Measurements from ENCODE around the gene PRKAR2A. TPM values are rescaled to one million over a fixed set of nuclear protein-coding genes. Genes with fewer than 3 reads are reported as not detected.
"Not testable (repeated sequence)": the region's sequence is repeated elsewhere in the genome, so short reads cannot be mapped to it uniquely, and the experiment has no call there.

PRKAR2A gene
- total RNA-seq, 1 donor from 2014 or later: 47.6 TPM

DNA sequence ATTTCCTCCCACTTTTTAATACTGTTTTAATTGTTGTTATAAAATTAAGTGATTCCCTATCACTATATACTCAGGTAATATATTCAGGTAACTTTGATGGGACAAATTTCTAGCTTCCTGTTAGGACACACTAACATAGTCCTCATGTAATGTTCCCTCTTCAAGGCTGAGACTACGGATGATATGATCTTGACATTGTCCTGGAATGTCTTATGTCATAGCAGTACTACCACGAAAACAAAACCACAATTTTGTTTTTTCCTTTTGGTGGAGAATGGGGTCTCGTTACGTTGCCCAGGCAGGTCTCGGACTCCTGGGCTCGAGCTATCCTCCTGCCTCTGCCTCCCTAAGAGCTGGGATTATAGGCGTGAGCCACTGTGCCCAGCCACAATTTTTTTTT, 103.9 kb downstream of the PRKAR2A start:
- Mint-ChIP-seq H3K27ac (ENCODE audit: unreplicated experiment) (no peak overlapping the region), H3K4me1 (peaks cover 27% of the 10 kb centered on the region), H3K9me3 (no peaks in the 10 kb centered on the region), H3K36me3 (ENCODE audit: low read depth) (peaks cover 3% of the 10 kb centered on the region), H3K4me3 (no peak overlapping the region), H3K27me3 (ENCODE audit: low read depth) (no peaks in the 10 kb centered on the region)
- TF ChIP-seq, protein P1, sequence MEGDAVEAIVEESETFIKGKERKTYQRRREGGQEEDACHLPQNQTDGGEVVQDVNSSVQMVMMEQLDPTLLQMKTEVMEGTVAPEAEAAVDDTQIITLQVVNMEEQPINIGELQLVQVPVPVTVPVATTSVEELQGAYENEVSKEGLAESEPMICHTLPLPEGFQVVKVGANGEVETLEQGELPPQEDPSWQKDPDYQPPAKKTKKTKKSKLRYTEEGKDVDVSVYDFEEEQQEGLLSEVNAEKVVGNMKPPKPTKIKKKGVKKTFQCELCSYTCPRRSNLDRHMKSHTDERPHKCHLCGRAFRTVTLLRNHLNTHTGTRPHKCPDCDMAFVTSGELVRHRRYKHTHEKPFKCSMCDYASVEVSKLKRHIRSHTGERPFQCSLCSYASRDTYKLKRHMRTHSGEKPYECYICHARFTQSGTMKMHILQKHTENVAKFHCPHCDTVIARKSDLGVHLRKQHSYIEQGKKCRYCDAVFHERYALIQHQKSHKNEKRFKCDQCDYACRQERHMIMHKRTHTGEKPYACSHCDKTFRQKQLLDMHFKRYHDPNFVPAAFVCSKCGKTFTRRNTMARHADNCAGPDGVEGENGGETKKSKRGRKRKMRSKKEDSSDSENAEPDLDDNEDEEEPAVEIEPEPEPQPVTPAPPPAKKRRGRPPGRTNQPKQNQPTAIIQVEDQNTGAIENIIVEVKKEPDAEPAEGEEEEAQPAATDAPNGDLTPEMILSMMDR (conservative IDR thresholded peaks at IDR 0.05): no peak
- DNase-seq (ENCODE audit: low read depth, low spot score): no peak

DNA sequence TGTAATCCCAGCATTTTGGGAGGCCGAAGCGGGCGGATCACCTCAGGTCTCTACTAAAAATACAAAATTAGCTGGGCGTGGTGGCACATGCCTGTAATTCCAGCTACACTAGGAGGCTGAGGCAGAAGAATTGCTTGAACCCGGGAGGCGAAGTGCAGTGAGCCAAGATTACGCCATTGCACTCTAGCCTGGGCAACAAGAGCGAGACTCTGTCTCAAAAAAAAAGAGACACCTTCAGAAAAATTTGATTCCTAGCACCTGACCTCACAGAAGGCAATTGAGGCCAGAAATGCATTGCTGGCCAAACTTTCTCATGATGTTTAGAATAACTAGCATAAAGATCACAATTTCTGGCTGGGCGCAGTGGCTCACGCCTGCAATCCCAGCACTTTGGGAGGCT, 106.4 kb downstream of the PRKAR2A start:
- not testable (repeated sequence) for DNase-seq (ENCODE audit: low read depth, low spot score); H3K4me3 Mint-ChIP-seq; H3K27me3 Mint-ChIP-seq (ENCODE audit: low read depth); H3K27ac Mint-ChIP-seq (ENCODE audit: unreplicated experiment); H3K9me3 Mint-ChIP-seq; H3K36me3 Mint-ChIP-seq (ENCODE audit: low read depth)
- H3K4me1 Mint-ChIP-seq: peaks cover 12% of the 10 kb centered on the region

DNA sequence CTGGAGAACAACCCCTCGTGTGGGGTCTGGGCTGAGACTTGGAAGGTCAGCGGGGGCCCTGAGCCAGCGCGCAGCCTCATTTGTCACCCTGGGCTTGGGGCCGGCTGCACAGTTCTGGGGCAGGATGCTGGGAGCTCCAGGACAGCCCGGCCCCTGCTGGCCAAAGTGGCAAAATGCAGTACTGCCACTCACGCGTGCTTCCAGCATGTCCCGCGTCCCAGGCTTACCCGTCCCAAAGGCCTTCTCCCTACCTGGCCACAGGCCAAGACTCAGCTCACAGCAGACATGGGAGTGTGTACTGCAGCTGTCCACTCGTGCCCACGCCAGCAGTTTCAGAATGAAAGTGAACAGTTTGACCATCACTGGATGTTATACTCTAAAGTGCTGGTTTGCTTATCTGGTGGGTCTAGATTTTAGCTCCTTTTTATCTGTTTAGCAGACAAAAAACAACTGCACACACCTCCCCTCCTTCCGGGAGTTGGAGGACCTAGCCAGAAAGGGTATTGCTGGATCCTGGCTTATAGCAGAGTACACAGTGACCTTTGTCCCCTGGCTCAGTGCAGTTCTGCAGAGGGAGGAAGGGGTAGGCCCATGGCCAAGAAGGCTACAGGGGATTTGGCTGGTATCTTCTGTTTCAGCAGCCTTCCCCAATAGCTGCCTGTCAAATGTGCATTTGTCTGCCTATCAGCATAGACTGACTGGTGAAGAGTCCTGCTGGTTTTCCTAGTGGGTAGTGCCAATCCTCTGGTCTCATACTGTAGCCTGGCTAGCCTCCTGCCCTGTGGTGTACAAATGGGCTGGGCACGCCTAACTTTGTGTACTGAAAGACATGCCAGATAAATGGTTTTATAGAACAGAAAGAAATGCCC, 107.5 kb downstream of the PRKAR2A start:
- TF ChIP-seq, protein P1 (conservative IDR thresholded peaks at IDR 0.05): peak; percentile 81
- Mint-ChIP-seq H3K4me3 (no peak overlapping the region), H3K27me3 (ENCODE audit: low read depth) (no peaks in the 10 kb centered on the region), H3K36me3 (ENCODE audit: low read depth) (no peaks in the 10 kb centered on the region), H3K4me1 (peaks cover 21% of the 10 kb centered on the region), H3K27ac (ENCODE audit: unreplicated experiment) (no peak overlapping the region), H3K9me3 (no peaks in the 10 kb centered on the region)
- DNase-seq (ENCODE audit: low read depth, low spot score): peak; percentile 70

DNA sequence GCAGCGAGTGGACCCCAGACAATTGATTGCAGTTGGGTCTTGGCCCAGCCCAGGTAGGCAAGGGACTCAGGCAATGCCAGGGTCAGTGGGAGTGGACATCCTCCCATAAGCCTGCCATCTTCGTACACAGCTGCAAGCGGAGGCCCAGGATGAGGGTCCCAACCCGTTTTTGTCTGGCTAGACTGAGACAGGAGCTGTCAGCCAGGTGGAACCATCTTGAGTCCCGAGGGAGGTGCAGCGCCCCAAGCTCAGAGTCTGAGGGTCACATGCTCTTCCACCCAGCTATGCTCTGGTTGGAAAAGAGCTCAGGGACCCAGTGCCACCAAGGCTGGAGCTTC, 108.1 kb downstream of the PRKAR2A start:
- H3K4me1 Mint-ChIP-seq: peaks cover 24% of the 10 kb centered on the region
- no peaks in the 10 kb centered on the region for H3K36me3 Mint-ChIP-seq (ENCODE audit: low read depth)
- H3K27ac Mint-ChIP-seq (ENCODE audit: unreplicated experiment): no peak overlapping the region
- DNase-seq (ENCODE audit: low read depth, low spot score): no peak
- no peaks in the 10 kb centered on the region for H3K9me3 Mint-ChIP-seq
- TF ChIP-seq, protein P1 (conservative IDR thresholded peaks at IDR 0.05): no peak
- no peak overlapping the region for H3K4me3 Mint-ChIP-seq
- no peaks in the 10 kb centered on the region for H3K27me3 Mint-ChIP-seq (ENCODE audit: low read depth)

DNA sequence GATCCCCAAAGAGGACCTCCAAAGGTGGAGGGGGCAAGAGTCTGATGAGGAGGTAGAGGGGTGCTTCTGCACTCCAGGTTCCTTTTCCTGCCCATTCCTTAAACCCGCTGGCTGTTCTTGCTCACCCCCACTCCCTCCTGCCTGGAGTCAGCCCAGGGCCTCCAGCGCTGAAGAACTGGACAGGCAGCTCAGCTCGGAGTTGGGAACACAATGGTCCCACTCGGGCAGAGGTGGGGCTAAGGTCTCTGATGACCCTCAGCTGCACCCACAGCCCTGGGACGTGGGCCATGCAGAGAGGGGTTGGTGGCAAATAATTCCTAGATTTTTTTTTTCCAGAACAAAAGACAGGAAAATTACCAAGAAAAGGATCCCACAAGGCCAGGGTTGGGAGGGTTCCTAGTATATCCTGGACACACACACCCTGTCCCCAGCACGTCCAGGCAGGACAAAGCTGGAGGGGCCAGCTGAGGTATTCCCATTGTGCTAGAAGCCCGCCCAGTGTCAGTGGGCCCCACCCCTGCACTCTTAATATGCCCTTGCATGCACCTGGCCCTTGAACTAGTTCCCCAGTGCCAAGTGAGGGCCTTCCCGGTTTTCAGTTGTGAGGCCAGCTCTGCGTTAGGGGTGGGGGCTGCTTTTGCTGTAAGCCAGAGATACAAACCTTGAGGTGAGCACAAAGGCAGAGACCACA, 108.6 kb downstream of the PRKAR2A start:
- H3K27ac Mint-ChIP-seq (ENCODE audit: unreplicated experiment): no peak overlapping the region
- no peak overlapping the region for H3K4me3 Mint-ChIP-seq
- no peaks in the 10 kb centered on the region for H3K27me3 Mint-ChIP-seq (ENCODE audit: low read depth)
- TF ChIP-seq, protein P1 (conservative IDR thresholded peaks at IDR 0.05): no peak
- peaks cover 24% of the 10 kb centered on the region for H3K4me1 Mint-ChIP-seq
- DNase-seq (ENCODE audit: low read depth, low spot score): no peak
- no peaks in the 10 kb centered on the region for H3K36me3 Mint-ChIP-seq (ENCODE audit: low read depth)
- H3K9me3 Mint-ChIP-seq: no peaks in the 10 kb centered on the region

DNA sequence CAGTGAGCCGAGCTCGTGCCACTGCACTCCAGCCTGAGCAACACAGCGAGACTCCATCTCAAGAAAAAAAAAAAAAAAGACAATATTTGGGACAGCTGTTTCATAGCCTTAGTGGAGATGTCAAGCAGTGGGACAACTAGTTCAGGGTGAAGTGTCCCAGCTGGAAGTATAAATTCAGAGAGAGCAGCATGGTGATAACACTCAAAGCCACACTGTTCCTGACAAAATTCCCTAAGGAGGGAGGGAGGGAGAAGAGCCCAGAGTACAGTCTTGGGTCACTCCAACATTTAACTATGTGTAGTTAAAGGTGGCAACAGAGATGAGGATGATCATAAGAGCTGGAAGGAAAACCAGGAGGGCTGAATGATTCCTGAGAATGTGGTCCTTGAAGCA, 109.5 kb downstream of the PRKAR2A start:
- H3K27ac Mint-ChIP-seq (ENCODE audit: unreplicated experiment): no peak overlapping the region
- H3K4me1 Mint-ChIP-seq: peaks cover 24% of the 10 kb centered on the region
- TF ChIP-seq, protein P1 (conservative IDR thresholded peaks at IDR 0.05): no peak
- H3K27me3 Mint-ChIP-seq (ENCODE audit: low read depth): no peaks in the 10 kb centered on the region
- DNase-seq (ENCODE audit: low read depth, low spot score): no peak
- no peaks in the 10 kb centered on the region for H3K9me3 Mint-ChIP-seq
- no peaks in the 10 kb centered on the region for H3K36me3 Mint-ChIP-seq (ENCODE audit: low read depth)
- no peak overlapping the region for H3K4me3 Mint-ChIP-seq

DNA sequence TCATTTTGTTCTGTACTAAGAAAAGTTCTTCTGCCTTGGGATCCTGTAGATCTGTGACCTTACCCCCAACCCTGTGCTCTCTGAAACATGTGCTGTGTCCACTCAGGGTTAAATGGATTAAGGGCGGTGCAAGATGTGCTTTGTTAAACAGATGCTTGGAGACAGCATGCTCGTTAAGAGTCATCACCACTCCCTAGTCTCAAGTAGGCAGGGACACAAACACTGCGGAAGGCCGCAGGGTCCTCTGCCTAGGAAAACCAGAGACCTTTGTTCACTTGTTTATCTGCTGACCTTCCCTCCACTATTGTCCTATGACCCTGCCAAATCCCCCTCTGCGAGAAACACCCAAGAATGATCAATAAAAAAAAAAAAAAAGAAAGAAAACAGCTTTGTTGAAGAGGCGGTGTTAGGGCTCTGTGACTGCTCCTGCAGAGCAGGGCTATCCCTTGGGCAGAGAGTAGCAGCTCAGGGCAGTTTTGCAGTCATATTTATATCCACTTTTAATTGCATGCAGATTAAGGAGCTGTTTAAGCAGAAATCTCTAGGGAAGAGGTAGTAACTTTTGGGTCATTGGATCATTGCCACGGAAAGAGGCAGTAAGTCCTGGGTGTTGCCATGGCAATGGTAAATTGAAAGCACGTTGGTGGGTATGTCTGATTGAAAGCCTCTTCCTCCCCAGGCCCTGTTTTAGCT, 112.5 kb downstream of the PRKAR2A start:
- Mint-ChIP-seq H3K27ac (ENCODE audit: unreplicated experiment) (peak overlapping the region; percentile 89), H3K4me3 (peak overlapping the region; percentile 50), H3K4me1 (peaks cover 20% of the 10 kb centered on the region)
- not testable (repeated sequence) for DNase-seq (ENCODE audit: low read depth, low spot score); H3K27me3 Mint-ChIP-seq (ENCODE audit: low read depth); H3K9me3 Mint-ChIP-seq; H3K36me3 Mint-ChIP-seq (ENCODE audit: low read depth)

DNA sequence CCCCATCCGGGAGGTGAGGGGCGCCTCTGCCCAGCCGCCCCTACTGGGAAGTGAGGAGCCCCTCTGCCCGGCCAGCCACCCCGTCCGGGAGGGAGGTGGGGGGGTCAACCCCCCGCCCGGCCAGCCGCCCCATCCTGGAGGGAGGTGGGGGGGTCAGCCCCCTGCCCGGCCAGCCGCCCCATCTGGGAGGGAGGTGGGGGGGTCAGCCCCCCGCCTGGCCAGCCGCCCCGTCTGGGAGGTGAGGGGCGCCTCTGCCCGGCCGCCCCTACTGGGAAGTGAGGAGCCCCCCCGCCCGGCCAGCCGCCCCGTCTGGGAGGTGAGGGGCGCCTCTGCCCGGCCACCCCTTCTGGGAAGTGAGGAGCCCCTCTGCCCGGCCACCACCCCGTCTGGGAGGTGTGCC, 113.1 kb downstream of the PRKAR2A start:
- H3K4me1 Mint-ChIP-seq: peaks cover 16% of the 10 kb centered on the region
- not testable (repeated sequence) for H3K27ac Mint-ChIP-seq (ENCODE audit: unreplicated experiment); H3K4me3 Mint-ChIP-seq; H3K27me3 Mint-ChIP-seq (ENCODE audit: low read depth); DNase-seq (ENCODE audit: low read depth, low spot score); H3K9me3 Mint-ChIP-seq; H3K36me3 Mint-ChIP-seq (ENCODE audit: low read depth)

Data from neural crest cell (in vitro differentiated cells).